SK-N-SH (cell line): ENCODE data around the gene MIPOL1. TPM values are rescaled to one million over a fixed set of nuclear protein-coding genes. Genes with fewer than 3 reads are reported as not detected.

ENCODE experiments used
- CTCF ChIA-PET: fragments of 300-600, 350-600 bp; formaldehyde crosslinking; extraction: SDS; loops from one replicate; lab custom pipeline; 2021; lab: Yijun Ruan, JAX
- POLR2A ChIA-PET: fragments of 350-600 bp; sonication (Branson Sonifier 250); formaldehyde crosslinking; extraction: SDS; loops from one replicate; lab custom pipeline; 2020; ENCODE audit warnings: antibody characterized with exemption, inconsistent platforms; lab: Yijun Ruan, JAX
- DNase-seq: peaks from one replicate; pipeline ENCODE4 v3.0.0; 2012
- H2AFZ ChIP-seq: fragments of 200-600 bp; sonication (generic); 2 replicates; pipeline ENCODE4 v1.8.1; 2016; ENCODE audit warnings: antibody characterized with exemption, mild to moderate bottlenecking, low read depth
- H3F3A ChIP-seq: fragments of 200-600 bp; sonication (generic); replicated peaks from 2 replicates; pipeline ENCODE3; 2016; ENCODE audit warnings: antibody characterized with exemption, mild to moderate bottlenecking; ENCODE audit not compliant: insufficient read depth
- H3K27ac ChIP-seq, 2 experiments: fragments of 200-500 bp in 1 of 2; fragments of 200-600 bp in 1 of 2; sonication (Bioruptor generic) in 1 of 2; sonication (generic), shearing (Covaris generic) in 1 of 2; 2 replicates each; pipeline versions ENCODE4 v1.5.1 to v1.6.1; 2014 to 2016; ENCODE audit warnings: low read depth in 2 of 2, inconsistent platforms in 1 of 2, low read length in 1 of 2, mild to moderate bottlenecking in 1 of 2, mixed read lengths in 1 of 2
- H3K27me3 ChIP-seq: fragments of 200-600 bp; sonication (generic), shearing (Covaris generic); 2 replicates; pipeline ENCODE4 v1.6.1; 2016; ENCODE audit warnings: mixed run types; ENCODE audit not compliant: insufficient read depth
- H3K36me3 ChIP-seq, 2 experiments: fragments of 200-500 bp in 1 of 2; fragments of 200-600 bp in 1 of 2; sonication (Bioruptor generic) in 1 of 2; sonication (generic) in 1 of 2; replicated peaks in 1 of 2; 2 replicates each; pipeline versions ENCODE3 to v1.5.1; 2014 to 2016; ENCODE audit warnings: low read length in 1 of 2, mild to moderate bottlenecking in 1 of 2; ENCODE audit not compliant: insufficient read depth in 2 of 2, control insufficient read depth in 1 of 2
- H3K4me1 ChIP-seq, 2 experiments: fragments of 200-500 bp in 1 of 2; fragments of 200-600 bp in 1 of 2; sonication (Bioruptor generic) in 1 of 2; sonication (generic), shearing (Covaris generic) in 1 of 2; 2 replicates each; pipeline versions ENCODE4 v1.5.1 to v1.6.1; 2014 to 2016; ENCODE audit warnings: low read depth in 1 of 2, low read length in 1 of 2, mixed run types in 1 of 2; ENCODE audit not compliant: insufficient read depth in 2 of 2, control insufficient read depth in 1 of 2
- H3K4me2 ChIP-seq: fragments of 200-600 bp; sonication (generic), shearing (Covaris generic); 2 replicates; pipeline ENCODE4 v1.6.1; 2017; ENCODE audit warnings: mixed run types
- H3K4me3 ChIP-seq, 2 experiments: fragments of 200-500 bp in 1 of 2; fragments of 200-600 bp in 1 of 2; sonication (Bioruptor generic) in 1 of 2; sonication (generic), shearing (Covaris generic) in 1 of 2; 2 replicates each; pipeline versions ENCODE4 v1.5.1 to v1.8.1; 2014 to 2016; ENCODE audit warnings: low read depth in 2 of 2, inconsistent platforms in 1 of 2, low read length in 1 of 2, mild to moderate bottlenecking in 1 of 2, mixed read lengths in 1 of 2, moderate library complexity in 1 of 2
- H3K79me2 ChIP-seq: fragments of 200-600 bp; sonication (generic); 2 replicates; pipeline ENCODE4 v1.8.1; 2017; ENCODE audit warnings: mild to moderate bottlenecking; ENCODE audit not compliant: insufficient read depth
- H3K9ac ChIP-seq: fragments of 200-600 bp; sonication (generic); 2 replicates; pipeline ENCODE4 v1.6.1; 2017; ENCODE audit warnings: mixed run types
- H3K9me2 ChIP-seq: fragments of 200-600 bp; sonication (generic); 2 replicates; pipeline ENCODE4 v1.6.1; 2017; ENCODE audit warnings: mixed run types
- H3K9me3 ChIP-seq: fragments of 200-600 bp; sonication (generic); 2 replicates; pipeline ENCODE4 v1.6.1; 2017; ENCODE audit warnings: mixed run types, mild to moderate bottlenecking, moderate library complexity
- H4K20me1 ChIP-seq: fragments of 200-600 bp; sonication (generic); 2 replicates; pipeline ENCODE4 v1.6.1; 2017; ENCODE audit warnings: mild to moderate bottlenecking, mixed run types; ENCODE audit not compliant: insufficient read depth
- CTCF ChIP-seq: fragments of 200-600 bp; sonication (generic); IDR thresholded peaks from 2 replicates; pipeline ENCODE4 v1.6.1; 2017; ENCODE audit warnings: antibody characterized with exemption, mild to moderate bottlenecking, moderate library complexity
- FOXM1 ChIP-seq: IDR thresholded peaks from 2 replicates; pipeline ENCODE4 v1.4.0; 2012; ENCODE audit warnings: low read depth, mild to moderate bottlenecking
- IRF3 ChIP-seq: fragments of 150-350 bp; IDR thresholded peaks from 2 replicates; pipeline ENCODE4 v1.6.1; 2016; ENCODE audit warnings: mild to moderate bottlenecking, low read depth, low read length
- JUND ChIP-seq: IDR thresholded peaks from 2 replicates; pipeline ENCODE4 v1.4.0; 2012
- MXI1 ChIP-seq: IDR thresholded peaks from 2 replicates; pipeline ENCODE4 v1.6.1; 2012; ENCODE audit warnings: mild to moderate bottlenecking, low read depth, low read length, improper control_type of control experiment
- NRF1 ChIP-seq: IDR thresholded peaks from 2 replicates; pipeline ENCODE4 v1.6.1; 2012; ENCODE audit warnings: low read depth, mild to moderate bottlenecking, low read length
- PBX3 ChIP-seq: IDR thresholded peaks from 2 replicates; pipeline ENCODE4; 2012
- POLR2AphosphoS5 ChIP-seq: IDR thresholded peaks from 2 replicates; pipeline ENCODE4 v1.6.1; 2012; ENCODE audit warnings: low read depth, low read length
- TAF1 ChIP-seq: IDR thresholded peaks from 2 replicates; pipeline ENCODE4 v1.6.1; 2012; ENCODE audit warnings: low read depth, mild to moderate bottlenecking, low read length, moderate library complexity, borderline replicate concordance
- USF1 ChIP-seq: IDR thresholded peaks from 2 replicates; pipeline ENCODE4 v1.4.0; 2012; ENCODE audit warnings: low read depth, borderline replicate concordance
- WGBS: methylation state at CpG from one replicate; pipeline ENCODE4 v1.1.6; 2017; ENCODE audit warnings: low lambda C conversion rate; 5-methylcytosine and 5-hydroxymethylcytosine counted together
- polyA plus RNA-seq, 3 experiments: library from polyadenylated mRNA; depleted of rRNA; stranded (reverse); fragments of >200 nt; gene quantifications; 2 replicates each; pipeline ENCODE4 v1.2.3, GENCODE V29; 2012

MIPOL1 gene
- polyA plus RNA-seq, 1 of the 3 experiments (the other 2 are of a cell fraction), result 0.23 TPM

GRCh38 chr14:37278636-37279538 is 81.2 kb downstream of the MIPOL1 start (continued):
- TF ChIP-seq USF1 (no peak), TAF1 (no peak), JUND (no peak), FOXM1 (no peak)
- TF ChIP-seq, all 33 proteins: peak for 0

DNA sequence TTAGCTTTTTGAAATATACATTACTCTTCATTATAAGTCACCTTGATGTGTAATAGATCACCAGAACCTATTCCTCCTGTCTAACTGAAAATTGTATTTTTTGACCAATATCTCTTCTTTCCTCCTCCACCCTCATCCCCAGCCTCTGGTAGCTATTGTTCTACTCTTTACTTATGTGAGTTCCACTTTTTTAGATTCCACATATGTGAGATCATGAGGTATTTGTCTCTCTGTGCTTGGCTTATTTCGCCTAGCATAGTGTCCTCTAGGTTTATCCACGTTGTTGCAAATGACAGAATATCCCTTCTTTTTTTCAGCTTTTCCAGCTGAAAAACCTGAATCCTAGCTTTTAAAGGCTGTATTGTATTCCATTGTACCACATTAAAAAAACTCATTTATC is 82.1 kb downstream of the MIPOL1 start:
- no peak for DNase-seq
- Histone ChIP-seq H3K4me3 (no peak overlapping the region), H3K27me3 (no peaks in the 10 kb centered on the region), H3K79me2 (no peaks in the 10 kb centered on the region), H3K9ac (no peak overlapping the region), H3K36me3 (no peaks in the 10 kb centered on the region), H3F3A (no peaks in the 10 kb centered on the region), H4K20me1 (no peaks in the 10 kb centered on the region), H2AFZ (no peak overlapping the region), H3K9me2 (no peaks in the 10 kb centered on the region), H3K27ac (no peak overlapping the region), H3K4me1 (no peaks in the 10 kb centered on the region), H3K4me2 (no peak overlapping the region), H3K9me3 (no peaks in the 10 kb centered on the region)
- POLR2A ChIA-PET, result no interaction called here
- CTCF ChIA-PET, result no interaction called here
- no peak for TF ChIP-seq IRF3
- no peak for TF ChIP-seq NRF1
- TF ChIP-seq PBX3, result no peak
- TF ChIP-seq MXI1, result no peak
- TF ChIP-seq JUND, result no peak
- no peak for TF ChIP-seq POLR2AphosphoS5
- 28% methylated on average over 2 of the region's 2 CpGs for WGBS

DNA sequence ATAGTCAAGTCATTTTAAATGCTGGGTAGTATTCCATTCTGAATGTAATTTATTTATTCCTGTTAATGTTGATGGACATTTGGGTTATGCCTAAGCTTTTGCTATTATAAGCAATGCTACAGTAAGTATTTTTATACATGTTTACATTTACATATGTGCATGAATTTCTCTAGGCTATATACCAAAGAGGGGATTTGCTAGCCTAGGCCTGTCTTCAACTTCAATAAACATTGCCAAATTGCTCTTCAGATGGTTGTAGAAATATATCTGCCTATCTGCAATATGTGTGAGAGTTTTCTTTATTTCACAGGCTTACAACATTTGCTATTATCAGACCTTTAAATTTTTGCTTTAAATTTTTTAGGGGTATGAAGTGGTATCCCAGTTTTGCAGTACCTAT is 87.0 kb downstream of the MIPOL1 start:
- Histone ChIP-seq H3K9ac (no peak overlapping the region), H3K27me3 (no peaks in the 10 kb centered on the region), H3F3A (no peaks in the 10 kb centered on the region), H3K79me2 (no peaks in the 10 kb centered on the region), H3K4me2 (no peak overlapping the region), H3K27ac (no peak overlapping the region)
- no peak for TF ChIP-seq CTCF
- TF ChIP-seq, all 33 proteins: peak for 0
- no peak overlapping the region for H2AFZ ChIP-seq
- H3K4me3 ChIP-seq, result no peak overlapping the region
- H3K36me3 ChIP-seq, result no peaks in the 10 kb centered on the region
- DNase-seq, result no peak
- H3K9me3 ChIP-seq, result no peaks in the 10 kb centered on the region
- POLR2A ChIA-PET, result no interaction called here
- CTCF ChIA-PET, result interaction anchor here (1.0 kb wide), 1 partner anchor 38 kb away, joined by 3 read pairs; no protein-coding TSS in a partner anchor
- H3K4me1 ChIP-seq, result no peaks in the 10 kb centered on the region
- H3K9me2 ChIP-seq, result no peaks in the 10 kb centered on the region
- no peaks in the 10 kb centered on the region for H4K20me1 ChIP-seq
